ENCODE results near the gene PPIL3. TPM values are rescaled to one million over a fixed set of nuclear protein-coding genes. Genes with fewer than 3 reads are reported as not detected.

PPIL3 gene
- total RNA-seq, 1 donor from 2014 or later, result 26.8 TPM

GRCh38 chr2:200829258-200829655 lies 59.6 kb downstream of the PPIL3 start:
- no peak overlapping the region for H3K4me3 ChIP-seq (ENCODE audit: low read depth, low read length)
- TF ChIP-seq CTCF (IDR thresholded peaks at IDR 0.05; ENCODE audit: insufficient read depth, low read length, poor library complexity, severe bottlenecking), result no peak
- no peak for DNase-seq (ENCODE audit: low read depth)
- H3K36me3 ChIP-seq (ENCODE audit: control insufficient read depth, insufficient read depth, low read length), result no peaks in the 10 kb centered on the region
- H3K27me3 ChIP-seq (ENCODE audit: control insufficient read depth, insufficient read depth, low read length), result no peaks in the 10 kb centered on the region

- Histone ChIP-seq H3K36me3 (ENCODE audit: control insufficient read depth, insufficient read depth, low read length) (no peaks in the 10 kb centered on the region), H3K27me3 (ENCODE audit: control insufficient read depth, insufficient read depth, low read length) (no peaks in the 10 kb centered on the region), H3K4me3 (ENCODE audit: low read depth, low read length) (no peak overlapping the region)
- no peak for DNase-seq (ENCODE audit: low read depth)
- no peak for TF ChIP-seq CTCF (IDR thresholded peaks at IDR 0.05; ENCODE audit: insufficient read depth, low read length, poor library complexity, severe bottlenecking)
These were observed 60.2 kb downstream of the PPIL3 start for GRCh38 chr2:200828572-200829257.

- TF ChIP-seq CTCF (IDR thresholded peaks at IDR 0.05; ENCODE audit: insufficient read depth, low read length, poor library complexity, severe bottlenecking), result no peak
- Histone ChIP-seq H3K4me3 (ENCODE audit: low read depth, low read length) (no peak overlapping the region), H3K27me3 (ENCODE audit: control insufficient read depth, insufficient read depth, low read length) (no peaks in the 10 kb centered on the region), H3K36me3 (ENCODE audit: control insufficient read depth, insufficient read depth, low read length) (no peaks in the 10 kb centered on the region)
- DNase-seq (ENCODE audit: low read depth), result no peak
These were observed 60.8 kb downstream of the PPIL3 start for GRCh38 chr2:200828104-200828503.

GRCh38 chr2:200821686-200822245 lies 67.1 kb downstream of the PPIL3 start:
- Histone ChIP-seq H3K36me3 (ENCODE audit: control insufficient read depth, insufficient read depth, low read length) (peaks cover 7% of the 10 kb centered on the region), H3K27me3 (ENCODE audit: control insufficient read depth, insufficient read depth, low read length) (no peaks in the 10 kb centered on the region), H3K4me3 (ENCODE audit: low read depth, low read length) (no peak overlapping the region)
- TF ChIP-seq CTCF (IDR thresholded peaks at IDR 0.05; ENCODE audit: insufficient read depth, low read length, poor library complexity, severe bottlenecking), result no peak
- no peak for DNase-seq (ENCODE audit: low read depth)

Other genes with a start within 250 kb of the PPIL3 start
- 347 and 378 TPM in 2 replicates for gene BZW1, start 77.2 kb downstream of the PPIL3 start, total RNA-seq
- gene CLK1, start 24.4 kb downstream of the PPIL3 start, total RNA-seq, result 47.6 and 63.0 TPM in 2 replicates
- gene NIF3L1, start 294 bp upstream of the PPIL3 start, total RNA-seq, result 19.7 and 31.4 TPM in 2 replicates
- 16.2 and 17.3 TPM in 2 replicates for gene ORC2, start 74.6 kb upstream of the PPIL3 start, total RNA-seq
- 6.9 and 7.3 TPM in 2 replicates for gene HYCC2, start 182.6 kb upstream of the PPIL3 start, total RNA-seq
- gene NDUFB3, start 182.9 kb upstream of the PPIL3 start, total RNA-seq, result 37.7 and 59.0 TPM in 2 replicates
- gene CFLAR, start 227.1 kb upstream of the PPIL3 start, total RNA-seq, result 98.4 and 99.7 TPM in 2 replicates

Data from kidney epithelial cell (primary cell).